ENCODE measurements around the gene TMX1. TPM values are rescaled to one million over a fixed set of nuclear protein-coding genes. Genes with fewer than 3 reads are reported as not detected.

TMX1 gene
- polyA plus RNA-seq, 1 donor from 2014 or later, result 37.9 TPM

DNA sequence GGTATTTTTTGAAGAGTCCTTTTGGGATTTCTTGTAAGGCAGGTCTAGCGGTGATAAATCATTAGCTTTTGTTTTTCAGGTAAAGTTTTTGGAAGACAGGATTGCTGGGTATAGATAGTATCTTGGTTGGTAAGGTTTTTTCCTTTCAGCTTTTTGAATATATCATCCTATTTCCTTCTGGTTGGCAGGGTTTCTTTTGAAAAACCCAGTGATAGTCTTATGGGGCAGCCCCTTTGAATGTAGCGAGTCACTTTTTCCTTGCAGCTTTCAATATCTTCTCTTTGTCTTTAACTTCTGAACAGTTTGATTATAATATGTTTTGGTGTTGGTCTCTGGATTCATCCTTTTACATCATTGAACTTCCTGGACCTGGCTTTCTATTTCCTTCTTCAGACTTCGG is 20.2 kb downstream of the TMX1 start:
- Mint-ChIP-seq H3K9me3 (peaks cover 4 to 6% (median 4%) of the 10 kb centered on the region in 3 donors), H3K4me3 (no peak overlapping the region), H3K4me1 (peaks cover 0 to 6% (median 3%) of the 10 kb centered on the region in 3 donors), H3K27me3 (no peaks in the 10 kb centered on the region), H3K36me3 (peaks cover 29% of the 10 kb centered on the region), H3K27ac (peak overlapping the region in 1 of 3 donors; percentile 71)

DNA sequence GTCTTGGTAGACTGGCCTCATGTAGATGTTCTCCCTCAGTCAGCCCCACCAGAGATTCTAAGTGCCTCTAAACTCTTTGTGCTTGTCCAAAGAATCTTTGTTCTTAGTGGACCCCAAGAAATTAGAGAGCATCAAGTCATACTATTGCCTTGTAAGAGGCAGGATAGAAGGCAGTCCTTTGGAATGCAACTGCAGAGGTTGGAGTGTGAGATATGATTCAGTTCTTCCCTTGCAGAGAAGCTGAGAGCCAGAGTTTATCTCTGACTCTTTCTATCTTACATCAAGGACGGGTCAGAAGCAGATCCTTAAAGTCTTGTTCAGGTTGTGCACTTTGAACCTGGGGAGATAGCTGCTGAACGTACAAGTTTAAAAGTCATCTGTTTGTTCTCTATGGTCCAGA is 21.1 kb downstream of the TMX1 start:
- H3K4me3 Mint-ChIP-seq, result no peak overlapping the region
- H3K36me3 Mint-ChIP-seq, result peaks cover 28% of the 10 kb centered on the region
- peaks cover 4 to 6% (median 4%) of the 10 kb centered on the region in 3 donors for H3K9me3 Mint-ChIP-seq
- no peaks in the 10 kb centered on the region for H3K27me3 Mint-ChIP-seq
- H3K4me1 Mint-ChIP-seq, result peaks cover 0 to 6% (median 3%) of the 10 kb centered on the region in 3 donors
- H3K27ac Mint-ChIP-seq, result no peak overlapping the region

DNA sequence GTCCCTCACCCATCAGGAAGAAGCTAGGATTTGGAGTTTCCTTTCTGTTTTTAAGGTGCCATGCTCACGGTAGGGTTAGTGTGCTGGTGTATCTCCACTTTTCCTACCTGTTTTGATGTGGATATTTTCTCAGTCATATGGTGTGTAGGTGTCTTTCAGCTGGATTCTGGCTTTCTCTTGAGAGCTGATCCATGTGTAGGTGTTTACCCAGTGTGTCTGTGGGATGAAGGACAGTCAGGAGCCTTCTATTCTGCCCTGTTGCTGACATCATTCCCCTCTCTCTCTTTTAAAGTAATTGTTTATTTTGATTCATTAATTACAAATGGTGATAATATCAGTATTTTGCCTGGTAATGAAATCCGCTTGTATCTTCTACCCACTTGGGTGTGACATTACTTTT is 22.8 kb downstream of the TMX1 start:
- H3K9me3 Mint-ChIP-seq, result peaks cover 4 to 6% (median 4%) of the 10 kb centered on the region in 3 donors

DNA sequence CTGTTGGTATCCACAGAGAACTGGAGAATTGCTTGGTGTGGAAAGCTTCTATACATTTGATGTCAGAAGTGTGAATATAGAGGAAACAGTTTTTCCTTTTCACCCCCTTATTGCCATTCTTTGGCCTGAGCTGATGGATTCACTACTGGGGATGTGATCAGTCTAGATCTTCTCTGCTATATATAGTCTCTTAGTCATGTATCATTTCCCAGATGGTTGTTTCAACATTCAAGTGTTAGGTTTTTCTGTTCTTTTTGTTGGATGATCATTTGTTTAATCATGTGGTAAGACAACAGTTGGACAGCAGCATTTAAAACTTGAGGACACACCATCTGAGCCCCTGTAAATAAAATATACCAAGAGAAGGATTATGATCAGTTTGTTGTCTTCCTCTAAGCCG is 29.6 kb downstream of the TMX1 start:
- H3K27me3 Mint-ChIP-seq, result no peaks in the 10 kb centered on the region
- H3K4me1 Mint-ChIP-seq, result no peaks in the 10 kb centered on the region
- peaks cover 9% of the 10 kb centered on the region for H3K36me3 Mint-ChIP-seq
- no peak overlapping the region for H3K4me3 Mint-ChIP-seq
- no peaks in the 10 kb centered on the region for H3K9me3 Mint-ChIP-seq
- H3K27ac Mint-ChIP-seq, result no peak overlapping the region

More for the DNA sequence above, 22.8 kb downstream of the TMX1 start:
- Mint-ChIP-seq H3K36me3 (peaks cover 24% of the 10 kb centered on the region), H3K27ac (peak overlapping the region in 1 of 3 donors; percentile 73), H3K4me1 (peaks cover 0 to 6% (median 3%) of the 10 kb centered on the region in 3 donors), H3K4me3 (no peak overlapping the region), H3K27me3 (no peaks in the 10 kb centered on the region)

DNA sequence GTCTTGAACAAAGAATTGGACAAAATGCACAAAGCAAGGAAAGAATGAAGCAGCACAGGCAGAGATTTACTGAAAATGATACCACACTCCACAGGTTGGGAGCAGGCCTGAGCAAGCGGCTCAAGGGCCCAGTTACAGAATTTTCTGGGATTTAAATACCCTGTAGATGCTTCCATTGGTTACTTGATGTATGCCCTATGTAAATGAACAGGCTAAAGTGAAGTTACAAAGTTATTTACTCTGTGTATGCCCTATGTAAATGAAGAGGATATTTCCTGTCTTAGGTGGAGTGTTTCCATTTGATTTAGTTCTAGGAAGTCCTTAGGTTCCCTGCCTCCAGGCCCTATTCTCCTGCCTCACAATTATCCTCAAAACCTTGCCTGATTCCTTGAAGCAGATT is 36.6 kb downstream of the TMX1 start:
- Mint-ChIP-seq H3K27ac (no peak overlapping the region), H3K9me3 (no peaks in the 10 kb centered on the region), H3K4me1 (peaks cover 0 to 2% (median 0%) of the 10 kb centered on the region in 3 donors), H3K4me3 (no peak overlapping the region), H3K36me3 (peaks cover 4% of the 10 kb centered on the region), H3K27me3 (no peaks in the 10 kb centered on the region)

DNA sequence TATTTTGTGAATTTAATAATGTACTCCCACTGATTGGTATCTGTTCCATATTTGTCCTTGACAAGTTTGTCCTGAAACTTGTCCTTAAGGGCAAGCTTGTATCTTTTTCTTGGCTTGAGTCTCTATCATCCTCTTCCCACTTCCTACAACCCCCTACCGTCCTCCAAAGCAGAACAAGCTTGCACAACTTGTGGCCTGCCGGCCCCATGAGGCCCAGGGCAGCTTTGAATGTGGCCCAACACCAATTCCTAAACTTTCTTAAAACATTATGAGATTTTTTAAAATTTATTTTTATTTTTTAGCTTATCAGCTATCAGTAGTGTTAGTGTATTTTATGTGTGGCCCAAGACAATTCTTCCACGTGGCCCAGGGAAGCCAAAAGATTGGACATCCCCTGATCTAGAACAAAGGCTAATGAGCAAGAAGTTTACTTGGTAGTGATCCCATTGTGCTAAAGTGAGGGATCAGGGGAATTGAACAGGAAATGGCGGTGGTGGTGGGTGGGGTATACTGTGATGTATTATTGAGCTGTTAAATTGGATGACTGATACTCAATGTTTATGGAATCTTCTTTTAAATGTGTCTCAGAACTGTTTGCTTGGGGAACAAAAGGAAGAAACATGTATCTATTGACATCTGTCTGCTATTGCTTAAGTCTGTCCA is 37.8 kb downstream of the TMX1 start:
- Mint-ChIP-seq H3K9me3 (no peaks in the 10 kb centered on the region), H3K4me1 (peaks cover 0 to 2% (median 0%) of the 10 kb centered on the region in 3 donors), H3K27me3 (no peaks in the 10 kb centered on the region), H3K4me3 (no peak overlapping the region), H3K36me3 (peaks cover 4% of the 10 kb centered on the region), H3K27ac (no peak overlapping the region)

DNA sequence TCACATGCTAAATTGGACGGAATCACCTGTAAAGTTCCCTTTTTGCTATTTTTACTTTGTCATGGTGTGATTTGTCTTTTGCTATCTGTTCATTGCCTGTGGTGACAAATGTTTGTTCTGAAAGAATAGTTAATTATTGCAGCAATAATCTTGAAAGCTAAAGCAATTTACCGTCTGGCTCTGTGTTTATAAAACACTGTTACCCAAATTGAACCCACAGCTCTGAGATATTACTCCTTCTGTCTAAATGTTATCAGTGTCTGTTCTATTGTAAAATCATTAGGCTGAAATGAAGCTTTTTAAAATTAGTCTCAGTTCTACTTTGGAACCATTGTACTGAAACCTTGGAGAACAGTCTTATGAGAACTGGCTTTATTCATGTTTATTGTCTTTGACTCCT is 42.5 kb downstream of the TMX1 start:
- Mint-ChIP-seq H3K27ac (no peak overlapping the region), H3K36me3 (peaks cover 4% of the 10 kb centered on the region), H3K9me3 (no peaks in the 10 kb centered on the region), H3K4me1 (peaks cover 4 to 11% (median 7%) of the 10 kb centered on the region in 3 donors), H3K27me3 (no peaks in the 10 kb centered on the region), H3K4me3 (no peak overlapping the region)

DNA sequence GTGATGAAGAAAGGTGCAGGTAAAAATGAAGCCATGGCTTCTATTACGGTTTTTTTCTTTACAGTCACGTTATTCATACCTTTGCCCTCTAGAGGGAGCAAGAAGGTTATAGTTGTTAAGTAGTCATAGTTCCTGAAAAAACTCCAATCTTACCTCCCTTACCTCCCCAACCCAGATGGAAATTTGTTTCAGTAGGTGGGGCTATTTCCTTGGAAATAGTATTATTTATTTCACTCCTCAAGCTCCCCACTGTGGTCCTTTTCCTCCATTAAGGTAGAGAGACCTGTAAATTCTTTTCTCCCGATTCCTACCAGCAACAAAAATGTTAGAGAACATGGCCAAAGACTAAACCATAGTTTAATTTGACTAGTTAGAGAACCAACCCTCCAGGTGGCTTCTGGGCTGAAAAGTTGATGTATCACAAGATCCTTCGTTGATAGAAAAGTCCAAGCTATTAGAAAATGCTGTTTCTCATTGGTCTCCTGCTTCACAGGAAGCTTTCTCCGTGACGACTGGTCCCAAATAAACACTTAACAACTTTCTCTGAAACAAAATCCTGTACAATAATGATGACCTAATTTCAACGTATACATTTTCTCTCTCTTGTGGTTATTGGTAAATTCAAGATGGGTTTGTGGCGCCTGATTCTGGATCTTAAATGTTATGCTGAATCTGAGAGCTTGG is 43.5 kb downstream of the TMX1 start:
- H3K4me1 Mint-ChIP-seq, result peaks cover 4 to 11% (median 7%) of the 10 kb centered on the region in 3 donors
- no peak overlapping the region for H3K27ac Mint-ChIP-seq
- H3K4me3 Mint-ChIP-seq, result no peak overlapping the region
- no peaks in the 10 kb centered on the region for H3K27me3 Mint-ChIP-seq
- H3K36me3 Mint-ChIP-seq, result peaks cover 4% of the 10 kb centered on the region
- H3K9me3 Mint-ChIP-seq, result no peaks in the 10 kb centered on the region

DNA sequence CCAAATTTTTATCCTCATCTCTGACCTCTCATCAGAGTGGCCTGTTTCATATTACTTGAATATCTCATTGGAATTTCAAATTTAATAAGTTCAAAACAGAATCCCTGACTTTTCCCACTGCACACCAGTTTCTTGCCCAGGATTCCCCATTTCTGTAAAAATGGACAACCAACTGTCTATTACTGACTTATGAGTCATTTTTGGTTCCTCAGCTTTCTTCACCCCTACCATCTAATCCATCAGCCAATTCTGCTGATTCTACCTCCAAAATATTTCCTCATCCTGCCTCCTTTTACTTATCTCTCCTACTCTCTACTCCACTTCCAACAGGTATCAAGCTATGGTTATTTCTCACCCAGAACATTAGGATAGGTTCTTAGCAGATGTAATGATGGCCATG is 44.2 kb downstream of the TMX1 start:
- H3K4me3 Mint-ChIP-seq, result no peak overlapping the region
- peaks cover 3% of the 10 kb centered on the region for H3K36me3 Mint-ChIP-seq
- H3K4me1 Mint-ChIP-seq, result peaks cover 4 to 11% (median 7%) of the 10 kb centered on the region in 3 donors
- no peaks in the 10 kb centered on the region for H3K9me3 Mint-ChIP-seq
- no peak overlapping the region for H3K27ac Mint-ChIP-seq
- H3K27me3 Mint-ChIP-seq, result no peaks in the 10 kb centered on the region

DNA sequence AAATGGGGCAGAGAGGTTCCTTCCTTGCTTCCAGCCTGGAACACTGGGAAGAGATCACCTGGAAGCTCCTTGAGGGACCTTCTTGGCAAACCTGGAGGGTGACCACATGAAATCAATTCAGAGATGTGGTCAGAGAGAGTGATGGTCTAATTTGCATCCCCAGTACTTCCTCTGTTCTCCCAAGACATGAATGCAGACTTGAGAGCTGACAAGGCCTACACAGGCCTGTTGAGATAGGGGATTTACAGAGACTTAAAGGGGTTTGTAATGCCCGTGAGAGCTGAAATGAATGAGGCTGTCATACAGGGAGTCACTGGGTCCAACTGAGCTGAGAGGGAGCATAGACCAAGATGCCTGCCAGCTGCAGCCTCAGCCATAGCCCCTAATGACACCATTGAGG is 45.1 kb downstream of the TMX1 start:
- Mint-ChIP-seq H3K4me1 (peaks cover 4 to 11% (median 7%) of the 10 kb centered on the region in 3 donors), H3K9me3 (no peaks in the 10 kb centered on the region), H3K27ac (no peak overlapping the region), H3K4me3 (no peak overlapping the region), H3K36me3 (peaks cover 2% of the 10 kb centered on the region), H3K27me3 (no peaks in the 10 kb centered on the region)

DNA sequence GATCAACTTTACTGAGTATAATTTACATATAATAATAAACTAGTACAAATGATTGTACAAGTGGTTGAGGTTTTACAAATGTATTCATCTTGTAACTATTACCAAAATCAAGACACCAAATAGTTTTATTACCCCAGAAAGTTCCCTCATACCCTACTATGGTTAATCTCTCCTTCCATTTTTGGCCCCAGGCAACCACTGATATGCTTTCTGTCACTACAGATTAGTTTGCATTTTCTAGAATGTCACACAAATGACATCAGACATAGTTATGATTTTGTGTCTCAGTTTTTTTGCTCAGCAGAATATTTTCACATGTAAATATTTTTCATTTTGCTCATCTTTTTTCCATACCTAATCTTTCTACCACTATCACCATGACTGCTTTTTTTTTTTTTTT is 49.1 kb downstream of the TMX1 start:
- no peak overlapping the region for H3K4me3 Mint-ChIP-seq
- H3K9me3 Mint-ChIP-seq, result no peaks in the 10 kb centered on the region
- no peaks in the 10 kb centered on the region for H3K36me3 Mint-ChIP-seq
- no peaks in the 10 kb centered on the region for H3K27me3 Mint-ChIP-seq
- H3K27ac Mint-ChIP-seq, result no peak overlapping the region
- H3K4me1 Mint-ChIP-seq, result peaks cover 0 to 7% (median 5%) of the 10 kb centered on the region in 3 donors

DNA sequence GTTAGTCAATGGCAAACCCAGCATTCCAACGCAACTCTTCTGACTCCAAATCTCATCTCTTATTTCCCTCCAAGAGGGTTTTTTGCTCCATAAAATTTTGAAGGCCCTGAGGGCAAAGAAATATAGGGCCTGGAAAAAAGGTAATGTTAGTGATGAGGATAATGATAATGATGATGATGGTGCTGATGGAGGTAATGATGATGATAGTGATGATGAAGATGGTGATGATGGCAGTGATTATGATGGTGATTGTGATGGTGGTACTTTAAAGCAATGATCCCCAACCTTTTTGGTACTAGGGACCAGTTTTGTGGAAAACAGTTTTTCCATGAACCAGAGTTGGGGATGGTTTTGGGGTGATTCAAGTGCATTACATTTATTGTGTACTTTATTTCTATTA is 50.1 kb downstream of the TMX1 start:
- Mint-ChIP-seq H3K4me1 (peaks cover 0 to 5% (median 4%) of the 10 kb centered on the region in 3 donors), H3K4me3 (no peak overlapping the region), H3K27ac (no peak overlapping the region), H3K36me3 (no peaks in the 10 kb centered on the region), H3K9me3 (no peaks in the 10 kb centered on the region), H3K27me3 (no peaks in the 10 kb centered on the region)

DNA sequence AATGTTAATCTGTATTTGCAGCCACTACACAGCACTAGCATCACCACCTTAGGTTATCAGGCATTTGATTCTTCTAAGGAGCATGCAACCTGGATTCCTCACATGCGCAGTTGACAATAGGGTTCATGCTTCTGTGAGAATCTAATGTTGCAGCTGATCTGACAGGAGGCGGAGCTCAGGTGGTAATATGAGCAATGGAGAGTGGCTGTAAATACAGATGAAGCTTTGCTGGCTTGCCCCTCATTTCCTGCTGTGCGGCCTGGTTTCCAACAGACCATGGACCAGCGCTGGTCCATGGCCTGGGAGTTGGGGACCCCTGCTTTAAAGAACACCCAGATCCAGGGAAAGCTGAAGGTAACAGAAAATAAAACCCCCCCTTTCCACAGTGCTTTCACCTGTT is 51.0 kb downstream of the TMX1 start:
- H3K27ac Mint-ChIP-seq, result no peak overlapping the region
- no peaks in the 10 kb centered on the region for H3K9me3 Mint-ChIP-seq
- peaks cover 0 to 2% (median 0%) of the 10 kb centered on the region in 3 donors for H3K4me1 Mint-ChIP-seq
- H3K36me3 Mint-ChIP-seq, result no peaks in the 10 kb centered on the region
- H3K27me3 Mint-ChIP-seq, result no peaks in the 10 kb centered on the region
- H3K4me3 Mint-ChIP-seq, result no peak overlapping the region

DNA sequence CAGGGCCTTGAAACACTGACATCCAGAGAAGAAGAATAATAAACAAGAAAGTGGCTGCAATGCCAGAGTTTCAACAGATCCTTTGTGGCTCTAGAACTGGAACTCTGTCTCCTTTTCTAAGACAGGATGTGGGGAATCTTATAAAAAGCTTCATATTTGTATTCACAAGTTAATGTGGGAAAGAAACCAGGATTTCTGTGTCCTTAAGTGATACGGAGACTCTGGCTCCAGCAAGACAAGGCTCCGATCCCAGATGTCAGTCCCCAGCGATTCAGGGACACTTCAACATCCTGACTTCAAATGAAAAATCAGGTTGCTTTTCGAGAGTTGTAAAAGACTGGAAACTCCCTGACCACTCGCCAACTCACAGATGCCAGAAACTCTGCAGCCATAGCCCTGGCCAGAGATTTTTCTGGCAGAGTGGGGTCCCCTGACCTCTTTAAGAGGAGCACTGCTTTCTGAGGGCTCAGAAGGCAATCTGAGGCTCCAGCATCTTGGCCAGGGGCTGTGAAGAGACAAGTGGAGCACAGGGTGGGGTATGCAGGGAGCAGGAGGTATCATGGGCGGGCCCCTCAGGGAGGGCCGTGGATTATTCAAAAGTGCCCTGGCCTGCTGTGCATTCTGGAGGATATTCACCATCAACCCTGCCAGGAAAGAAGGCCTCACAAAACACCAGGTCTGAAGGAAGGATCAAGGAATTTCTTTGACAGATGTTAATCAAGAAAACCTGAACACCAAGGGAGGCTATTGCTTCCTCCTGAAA is 53.3 kb downstream of the TMX1 start:
- H3K36me3 Mint-ChIP-seq, result no peaks in the 10 kb centered on the region
- no peak overlapping the region for H3K4me3 Mint-ChIP-seq
- no peaks in the 10 kb centered on the region for H3K9me3 Mint-ChIP-seq
- H3K27me3 Mint-ChIP-seq, result no peaks in the 10 kb centered on the region
- H3K4me1 Mint-ChIP-seq, result peaks cover 0 to 2% (median 0%) of the 10 kb centered on the region in 3 donors
- no peak overlapping the region for H3K27ac Mint-ChIP-seq

DNA sequence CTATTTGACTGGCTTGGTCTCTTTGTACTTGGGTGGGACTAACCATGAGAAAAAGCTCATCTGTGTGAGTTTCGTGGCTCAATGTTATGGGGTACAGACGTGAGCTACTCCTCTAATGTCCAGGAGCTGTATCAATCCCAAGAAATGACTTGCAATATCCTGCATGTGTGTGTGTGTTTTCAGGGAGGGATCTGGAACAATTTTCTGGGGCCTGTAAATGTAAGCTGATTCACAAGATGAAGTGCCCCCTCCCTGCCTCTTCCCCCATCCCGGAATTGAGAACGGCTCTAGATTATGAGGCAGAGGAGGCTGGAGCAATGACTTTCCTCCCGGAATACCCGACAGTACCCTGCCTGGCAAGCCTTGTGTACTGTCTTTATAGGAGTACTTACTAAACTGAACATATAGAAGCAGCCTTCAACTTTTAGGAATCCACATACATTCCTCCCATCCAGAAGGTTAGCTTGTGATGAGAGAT is 53.9 kb downstream of the TMX1 start:
- Mint-ChIP-seq H3K4me1 (peaks cover 0 to 2% (median 0%) of the 10 kb centered on the region in 3 donors), H3K9me3 (no peaks in the 10 kb centered on the region), H3K27ac (no peak overlapping the region), H3K4me3 (no peak overlapping the region), H3K27me3 (no peaks in the 10 kb centered on the region), H3K36me3 (no peaks in the 10 kb centered on the region)

All from IgD-negative memory B cell (primary cell).